Fibroblast of villous mesenchyme (primary cell): ENCODE data around the gene GALNT14. TPM values are rescaled to one million over a fixed set of nuclear protein-coding genes. Genes with fewer than 3 reads are reported as not detected.
"Not testable (repeated sequence)": the region's sequence is repeated elsewhere in the genome, so short reads cannot be mapped to it uniquely, and the experiment has no call there.

Experiments
- DNase-seq: peaks from one replicate; pipeline ENCODE4 v3.0.0-alpha.2; 2010; ENCODE audit warnings: low read depth
- H3K4me3 ChIP-seq: 2 replicates; pipeline ENCODE4 v1.5.1; 2011; ENCODE audit warnings: low read depth, mild to moderate bottlenecking, low read length
- CTCF ChIP-seq: IDR thresholded peaks from 2 replicates; pipeline ENCODE4 v1.5.1; 2012; ENCODE audit warnings: low read depth, mild to moderate bottlenecking, low read length; ENCODE audit not compliant: insufficient read depth
- total RNA-seq: library from RNA; depleted of rRNA; stranded (reverse); fragments of >200 nt; gene quantifications from 2 replicates; pipeline ENCODE4 v1.2.3, GENCODE V29; 2012

GALNT14 gene
- total RNA-seq, 1 donor, result under 0.01 TPM

- no peak for DNase-seq
- TF ChIP-seq CTCF, result no peak
- H3K4me3 ChIP-seq, result no peak overlapping the region
Measured at GRCh38 chr2:30911327-30911726, 226.9 kb downstream of the GALNT14 start.

- TF ChIP-seq CTCF, result no peak
Measured at GRCh38 chr2:30910686-30911085, 227.6 kb downstream of the GALNT14 start.

GRCh38 chr2:30904437-30904836 lies 233.8 kb downstream of the GALNT14 start:
- DNase-seq, H3K4me3 ChIP-seq: not testable (repeated sequence)

More at GRCh38 chr2:30910686-30911085, 227.6 kb downstream of the GALNT14 start:
- no peak overlapping the region for H3K4me3 ChIP-seq
- DNase-seq, result no peak

- no peak for TF ChIP-seq CTCF
- no peak for DNase-seq
- H3K4me3 ChIP-seq, result no peak overlapping the region
Measured at GRCh38 chr2:30903326-30903725, 234.9 kb downstream of the GALNT14 start.

GRCh38 chr2:30900381-30900780 lies 237.9 kb downstream of the GALNT14 start:
- H3K4me3 ChIP-seq, result no peak overlapping the region
- DNase-seq, result no peak
- TF ChIP-seq CTCF, result no peak

GRCh38 chr2:30899516-30900054 lies 238.7 kb downstream of the GALNT14 start:
- no peak for TF ChIP-seq CTCF
- H3K4me3 ChIP-seq, result no peak overlapping the region
- DNase-seq, result no peak

GRCh38 chr2:30897539-30897938 lies 240.7 kb downstream of the GALNT14 start:
- H3K4me3 ChIP-seq, result no peak overlapping the region
- DNase-seq, result no peak
- no peak for TF ChIP-seq CTCF
